Midbrain (tissue), 1 donor: ENCODE results near the gene ABLIM2.

Experiments used
- DNase-seq: peaks from one replicate; lab custom pipeline; 2025; lab: John Stamatoyannopoulos, UW

The ABLIM2 gene

GRCh38 chr4:7984286-7984925 is 174.2 kb downstream of the ABLIM2 start:
- no peak for DNase-seq

GRCh38 chr4:7983296-7983695 is 175.3 kb downstream of the ABLIM2 start:
- DNase-seq: no peak

DNA sequence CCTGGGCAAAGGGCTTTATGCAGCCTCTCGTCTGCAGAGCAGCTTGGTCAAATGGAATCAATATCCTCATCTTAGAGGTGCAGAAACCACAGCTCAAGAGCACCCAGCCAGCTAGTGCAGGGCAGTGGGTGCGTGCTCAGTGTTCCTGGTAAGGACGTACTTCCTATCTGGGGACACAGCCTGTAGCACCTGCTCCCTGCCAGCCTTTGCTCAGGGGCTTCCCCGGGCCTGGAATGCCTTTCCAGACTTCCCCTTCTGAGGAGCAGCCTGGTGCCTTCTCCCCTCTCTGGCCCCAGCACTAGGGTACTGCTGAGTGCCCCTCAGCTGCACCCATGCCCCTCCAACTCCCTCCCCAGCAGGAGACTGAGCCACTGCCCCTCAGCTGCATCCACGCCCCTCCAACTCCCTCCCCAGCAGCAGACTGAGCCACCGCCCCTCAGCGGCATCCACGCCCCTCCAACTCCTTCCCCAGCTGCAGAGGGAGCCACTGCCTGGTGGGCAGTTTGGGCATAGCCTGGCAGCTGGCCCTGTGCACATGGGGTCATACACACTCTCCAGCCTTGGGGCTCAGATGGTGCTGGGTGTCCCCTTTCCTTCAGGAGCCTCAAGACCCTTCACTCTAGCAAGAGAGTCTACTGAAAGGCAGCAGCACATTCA is 176.7 kb downstream of the ABLIM2 start:
- no peak for DNase-seq

DNA sequence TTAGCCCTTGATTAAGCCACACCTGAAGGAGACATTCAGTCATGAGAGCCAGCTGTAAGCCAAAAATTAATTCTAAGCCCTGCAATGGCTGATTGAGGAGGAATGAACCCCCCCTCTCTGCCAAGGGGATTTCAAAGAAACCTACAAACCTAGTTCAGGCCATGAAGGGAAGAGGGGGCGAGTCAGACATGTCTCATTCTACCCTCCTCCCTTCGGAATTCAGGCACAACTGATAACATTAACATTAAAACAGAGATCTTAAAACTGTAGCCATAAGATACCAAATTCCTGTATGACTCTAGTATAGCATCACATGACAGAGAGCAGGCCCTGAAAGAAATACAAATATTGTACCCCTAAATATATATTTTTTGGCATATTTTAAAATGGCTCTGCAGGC is 178.6 kb downstream of the ABLIM2 start:
- DNase-seq: no peak

DNA sequence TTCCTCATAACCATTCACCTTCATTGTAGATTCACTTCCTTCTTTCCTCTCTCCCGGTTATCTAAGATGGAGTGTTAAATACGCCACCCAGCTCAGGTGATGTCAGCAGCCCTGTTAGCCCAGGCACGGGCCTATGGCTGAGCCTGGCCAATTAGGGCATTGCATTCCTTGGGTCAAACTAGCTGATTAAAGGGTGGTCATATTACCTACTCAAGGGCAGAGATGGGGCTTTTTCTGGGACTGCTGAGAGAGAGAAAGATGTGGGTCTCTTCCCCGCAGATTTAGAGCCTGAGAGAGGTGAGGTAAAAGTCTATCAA is 179.0 kb downstream of the ABLIM2 start:
- DNase-seq: no peak

GRCh38 chr4:7978907-7979651 is 179.5 kb downstream of the ABLIM2 start:
- no peak for DNase-seq

GRCh38 chr4:7978489-7978888 is 180.1 kb downstream of the ABLIM2 start:
- no peak for DNase-seq

- DNase-seq: no peak
Observed at GRCh38 chr4:7976634-7977033, 182.0 kb downstream of the ABLIM2 start.

DNA sequence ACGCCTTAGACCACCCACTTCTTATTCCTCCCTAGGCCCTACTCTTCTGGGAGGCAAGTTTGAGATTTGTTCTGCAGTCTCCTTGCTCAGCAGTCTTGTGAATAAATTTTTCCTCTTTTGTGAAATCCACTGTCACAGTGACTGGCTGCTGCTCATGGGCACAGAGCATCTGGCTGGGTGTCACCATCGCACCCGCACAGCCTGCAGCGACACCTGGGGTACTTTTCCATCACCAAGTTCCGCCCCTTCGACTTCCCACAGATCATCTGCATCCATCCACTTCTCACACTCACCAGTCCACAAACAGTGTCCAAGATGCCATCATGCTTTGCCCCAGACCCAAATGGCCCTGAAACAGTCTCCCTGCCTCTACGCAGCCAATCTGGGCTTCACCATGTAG is 182.6 kb downstream of the ABLIM2 start:
- no peak for DNase-seq

DNA sequence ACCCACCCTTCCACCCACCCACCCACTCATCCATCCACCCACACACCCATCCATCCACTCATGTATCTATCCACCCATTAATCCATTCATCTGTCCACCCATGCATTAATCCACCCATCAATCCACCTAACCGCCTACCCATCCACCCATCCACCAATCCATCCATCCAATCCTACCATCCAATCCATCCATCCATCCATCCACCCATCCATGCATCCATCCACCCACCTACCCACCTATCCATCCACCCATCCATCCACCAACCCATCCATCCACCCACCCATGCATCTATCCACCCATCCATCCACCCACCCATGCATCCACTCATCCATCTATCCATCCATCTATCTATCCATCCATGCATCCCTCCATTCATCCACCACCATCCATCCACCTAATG is 184.2 kb downstream of the ABLIM2 start:
- no peak for DNase-seq

DNA sequence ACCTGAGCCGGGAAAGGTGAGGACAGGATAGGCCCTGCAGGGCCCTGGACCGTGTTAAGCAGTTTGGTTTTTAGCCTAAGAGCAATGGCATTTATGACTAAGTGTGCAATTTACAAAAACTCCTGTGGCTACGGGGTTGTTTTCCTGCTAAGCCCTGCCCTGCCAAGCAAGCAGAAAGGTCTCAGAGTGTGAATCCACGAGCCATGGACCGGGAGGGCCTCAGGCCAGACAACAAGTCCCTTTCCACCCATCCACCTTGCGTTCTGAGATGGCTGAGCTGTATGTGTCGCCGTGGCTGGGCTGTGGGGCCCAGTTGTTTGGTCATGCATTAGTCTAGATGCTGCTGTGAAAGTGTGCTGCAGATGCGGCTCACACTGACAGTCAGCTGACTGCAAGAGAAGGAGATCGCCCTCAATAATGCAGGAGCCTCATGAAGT is 185.1 kb downstream of the ABLIM2 start:
- no peak for DNase-seq

- no peak for DNase-seq
Observed at GRCh38 chr4:7971881-7972500, 186.6 kb downstream of the ABLIM2 start.

DNA sequence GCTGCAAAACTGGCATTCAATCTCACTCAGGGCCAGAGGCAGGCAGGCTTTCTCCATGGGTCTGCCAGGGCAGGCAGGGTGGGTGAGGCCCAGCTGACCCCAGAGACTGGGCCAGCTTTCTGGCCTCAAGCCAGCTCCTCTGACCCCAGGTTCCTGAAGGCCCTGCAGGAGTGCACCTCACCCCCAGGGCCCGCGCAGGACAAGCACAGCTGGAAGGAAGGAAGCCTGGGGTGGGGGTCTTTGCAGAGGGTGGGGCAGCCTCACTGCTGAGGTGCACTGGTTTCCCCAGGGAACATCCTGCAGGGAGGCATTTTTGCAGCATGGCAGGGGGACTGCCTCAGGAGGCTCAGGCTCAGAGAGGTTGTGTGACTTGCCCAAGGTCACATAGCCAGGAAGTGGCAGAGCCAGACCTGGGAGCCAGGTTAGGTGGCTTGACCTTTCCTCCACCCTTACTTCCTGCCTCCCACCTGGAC is 187.4 kb downstream of the ABLIM2 start:
- DNase-seq: no peak

DNA sequence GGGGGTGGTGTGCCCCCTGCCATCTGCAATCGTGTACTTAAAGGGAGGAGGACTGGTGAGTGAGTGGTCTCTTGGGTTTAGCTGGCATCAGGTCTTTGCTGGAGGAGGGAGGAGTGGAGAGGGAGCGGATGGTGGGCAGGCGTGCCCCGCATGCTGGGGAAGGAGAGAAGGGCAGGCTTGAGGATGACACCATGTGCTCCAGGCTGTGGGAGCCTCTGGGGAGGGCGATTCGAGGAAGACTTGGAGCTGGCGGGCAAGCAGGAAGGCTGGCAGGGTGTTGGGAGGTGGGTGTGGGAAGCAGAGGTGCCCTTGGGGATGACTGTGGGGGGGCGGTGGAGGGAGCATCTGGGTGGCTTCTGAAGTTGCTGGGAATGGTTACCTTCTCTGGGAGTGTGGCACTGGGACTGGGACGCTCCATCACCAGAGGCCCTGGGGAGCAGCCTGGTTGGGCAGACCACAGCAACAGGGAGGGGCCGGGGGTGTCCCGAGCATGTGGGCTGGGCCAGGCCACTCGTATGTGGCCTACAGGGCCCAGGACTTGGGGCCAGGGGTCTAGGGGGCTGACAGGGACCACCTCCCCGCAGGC is 188.2 kb downstream of the ABLIM2 start:
- DNase-seq: no peak

GRCh38 chr4:7968262-7968896 is 190.2 kb downstream of the ABLIM2 start:
- DNase-seq: no peak

GRCh38 chr4:7967501-7968261 is 190.9 kb downstream of the ABLIM2 start:
- no peak for DNase-seq

GRCh38 chr4:7967063-7967440 is 191.6 kb downstream of the ABLIM2 start:
- DNase-seq: no peak

DNA sequence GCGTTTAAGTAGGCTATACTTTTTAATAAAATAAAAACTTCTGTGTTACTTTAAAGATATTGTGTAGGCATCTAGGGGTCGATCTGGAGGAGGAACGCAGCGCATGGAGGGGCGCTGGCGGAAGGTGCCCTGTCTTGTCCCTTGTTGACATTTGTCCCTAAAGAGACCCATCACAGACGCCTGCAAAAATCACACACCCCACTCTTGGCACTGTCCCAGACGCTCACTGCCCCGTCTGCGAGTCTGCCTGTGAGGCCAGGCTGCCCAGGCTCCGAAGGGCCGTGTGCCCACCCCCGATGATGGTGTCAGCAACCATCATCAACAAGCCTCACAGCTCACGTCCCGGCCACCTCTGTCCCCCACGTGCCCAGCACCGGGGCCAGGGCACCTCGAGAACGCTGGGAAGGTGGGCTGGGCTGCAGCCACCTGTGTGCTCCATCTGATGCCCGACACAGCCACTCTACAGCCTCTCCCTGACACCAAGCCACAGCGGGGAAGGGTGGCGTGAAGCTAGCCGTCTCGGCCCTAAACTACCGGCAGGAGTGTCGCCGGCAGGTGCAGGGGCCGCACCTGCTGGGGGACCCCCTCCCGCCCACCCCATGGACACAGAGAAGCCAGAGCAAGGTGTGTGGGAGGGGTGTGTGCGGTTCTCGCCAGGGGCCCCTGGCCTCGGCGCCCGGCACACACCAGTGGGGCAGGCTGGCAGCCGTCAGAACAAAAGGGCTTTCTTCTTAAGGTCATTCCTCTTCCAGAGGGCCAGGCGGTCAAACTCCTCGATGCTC is 192.1 kb downstream of the ABLIM2 start:
- no peak for DNase-seq

DNA sequence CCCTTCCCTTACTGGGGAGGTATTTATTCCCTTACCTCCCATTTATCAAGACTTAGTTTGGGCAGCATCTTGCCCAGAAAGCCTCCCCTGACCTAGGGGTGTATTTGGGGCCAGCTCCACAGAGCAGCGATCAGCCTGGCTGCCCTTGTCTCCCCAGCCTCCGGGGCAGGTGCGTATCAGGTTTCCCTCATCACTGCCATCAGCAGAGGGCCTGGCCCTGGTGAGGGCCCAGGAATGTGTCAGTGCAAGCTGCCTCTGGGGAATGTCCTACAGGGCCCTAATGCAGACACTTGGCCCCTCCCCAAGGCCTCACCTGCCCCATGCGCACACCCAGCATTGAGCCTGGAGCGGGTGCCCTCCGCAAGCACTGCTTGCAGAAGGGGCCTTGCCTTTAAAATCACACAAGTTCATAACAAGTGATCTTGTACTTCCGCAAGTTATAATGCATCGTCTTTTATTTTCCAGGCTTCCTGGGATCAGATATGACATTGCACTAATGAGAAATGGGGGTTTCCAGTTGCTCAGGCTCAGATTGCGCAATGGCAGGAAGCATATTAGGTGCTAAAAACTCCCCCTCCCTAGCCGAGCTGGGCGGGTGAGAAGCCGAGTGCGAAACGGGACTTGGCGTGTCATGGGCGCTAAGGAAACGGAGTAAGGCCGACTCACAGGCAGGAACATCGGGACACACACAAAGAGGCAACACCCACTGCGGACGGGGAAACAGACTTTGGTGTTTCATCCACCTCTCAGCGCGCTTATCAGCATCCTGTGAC is 193.5 kb downstream of the ABLIM2 start:
- DNase-seq: no peak

- DNase-seq: no peak
Observed at GRCh38 chr4:7964459-7964858, 194.2 kb downstream of the ABLIM2 start.
